ENCODE data around the gene GNG8. TPM values are rescaled to one million over a fixed set of nuclear protein-coding genes. Genes with fewer than 3 reads are reported as not detected.

The GNG8 gene
- total RNA-seq, 4 donors from 2014 or later, result not detected

GRCh38 chr19:46644720-46645119 lies 8.7 kb upstream of the GNG8 start:
- DNase-seq (ENCODE audit: low spot score in 2 of 2), result no peak
- Histone ChIP-seq H3K4me3 (no peak overlapping the region), H3K27me3 (peaks cover 31% of the 10 kb centered on the region), H3K9me3 (no peaks in the 10 kb centered on the region), H3K4me1 (peaks cover 4% of the 10 kb centered on the region), H3K36me3 (no peaks in the 10 kb centered on the region), H3K27ac (no peak overlapping the region)
- TF ChIP-seq EP300 (IDR thresholded peaks at IDR 0.05), result no peak
- TF ChIP-seq POLR2AphosphoS5 (IDR thresholded peaks at IDR 0.05), result no peak
- no peak for TF ChIP-seq CTCF (IDR thresholded peaks at IDR 0.05)
- TF ChIP-seq POLR2A (IDR thresholded peaks at IDR 0.05), result no peak
- WGBS, result 55% methylated on average over 3 of the region's 3 CpGs

- no peak for DNase-seq (ENCODE audit: low spot score in 2 of 2)
- Histone ChIP-seq H3K9me3 (no peaks in the 10 kb centered on the region), H3K4me3 (no peak overlapping the region), H3K27ac (no peak overlapping the region), H3K36me3 (no peaks in the 10 kb centered on the region), H3K27me3 (peaks cover 8% of the 10 kb centered on the region), H3K4me1 (peaks cover 24% of the 10 kb centered on the region)
- WGBS, result 90% methylated on average over 2 of the region's 2 CpGs
- no peak for TF ChIP-seq POLR2AphosphoS5 (IDR thresholded peaks at IDR 0.05)
- TF ChIP-seq CTCF (IDR thresholded peaks at IDR 0.05), result no peak
- TF ChIP-seq POLR2A (IDR thresholded peaks at IDR 0.05), result no peak
- TF ChIP-seq EP300 (IDR thresholded peaks at IDR 0.05), result no peak
These were observed 4.7 kb upstream of the GNG8 start for GRCh38 chr19:46640656-46641055.

- DNase-seq (ENCODE audit: low spot score in 2 of 2), result peak in 1 of 2 donors; percentile 78
- H3K27me3 ChIP-seq, result peaks cover 14% of the 10 kb centered on the region
- H3K27ac ChIP-seq, result peak overlapping the region; percentile 61
- H3K36me3 ChIP-seq, result no peaks in the 10 kb centered on the region
- peaks cover 29% of the 10 kb centered on the region for H3K4me1 ChIP-seq
- 16% methylated on average over 19 of the region's 49 CpGs for WGBS
- no peaks in the 10 kb centered on the region for H3K9me3 ChIP-seq
- H3K4me3 ChIP-seq, result peak overlapping the region; percentile 49
- TF ChIP-seq CTCF (IDR thresholded peaks at IDR 0.05) (no peak), EP300 (IDR thresholded peaks at IDR 0.05) (no peak)
These were observed 3.6 kb upstream of the GNG8 start for GRCh38 chr19:46639358-46640182.

GRCh38 chr19:46637224-46637623 lies 1.2 kb upstream of the GNG8 start:
- H3K4me3 ChIP-seq, result no peak overlapping the region
- H3K36me3 ChIP-seq, result no peaks in the 10 kb centered on the region
- H3K9me3 ChIP-seq, result no peaks in the 10 kb centered on the region
- TF ChIP-seq EP300 (IDR thresholded peaks at IDR 0.05) (no peak), POLR2AphosphoS5 (IDR thresholded peaks at IDR 0.05) (no peak), CTCF (IDR thresholded peaks at IDR 0.05) (no peak), POLR2A (IDR thresholded peaks at IDR 0.05) (no peak)
- no peak overlapping the region for H3K27ac ChIP-seq
- peaks cover 48% of the 10 kb centered on the region for H3K4me1 ChIP-seq
- peaks cover 21% of the 10 kb centered on the region for H3K27me3 ChIP-seq
- DNase-seq (ENCODE audit: low spot score in 2 of 2), result no peak
- WGBS, result 83% methylated on average over 14 of the region's 14 CpGs

GRCh38 chr19:46634656-46635218 lies 1.3 kb downstream of the GNG8 start:
- 8% methylated on average over 23 of the region's 23 CpGs for whole genome bisulfite sequencing
- Histone ChIP-seq H3K27me3 (peaks cover 19% of the 10 kb centered on the region), H3K4me3 (peak overlapping the region; percentile 31), H3K27ac (no peak overlapping the region), H3K9me3 (no peaks in the 10 kb centered on the region), H3K36me3 (no peaks in the 10 kb centered on the region), H3K4me1 (peaks cover 61% of the 10 kb centered on the region)
- no peak for DNase-seq (ENCODE audit: low spot score in 2 of 2)
- no peak for TF ChIP-seq CTCF (IDR thresholded peaks at IDR 0.05)
- no peak for TF ChIP-seq EP300 (IDR thresholded peaks at IDR 0.05)
- TF ChIP-seq POLR2AphosphoS5 (IDR thresholded peaks at IDR 0.05), result no peak
- TF ChIP-seq POLR2A (IDR thresholded peaks at IDR 0.05), result no peak
